ENCODE measurements around the gene RCC2.
"Not testable (repeated sequence)": the region's sequence is repeated elsewhere in the genome, so short reads cannot be mapped to it uniquely, and the experiment has no call there.

RCC2 gene

GRCh38 chr1:17439250-17440073 lies at the start of gene RCC2:
RCC2 (minus strand) TSS chr1:17439677; CDS start chr1:17438514, 1,163 bp downstream.
- peak within 1 kb of the TSS; percentile 100 for H3K27ac ChIP-seq
- DNase-seq (ENCODE audit: low read depth, low spot score), result no peak

- no peak for DNase-seq (ENCODE audit: low read depth, low spot score)
- H3K27ac ChIP-seq, result no peak overlapping the region
These were observed 46.8 kb upstream of the RCC2 start for GRCh38 chr1:17486242-17486641.

- no peak overlapping the region for H3K27ac ChIP-seq
- no peak for DNase-seq (ENCODE audit: low read depth, low spot score)
These were observed 45.8 kb upstream of the RCC2 start for GRCh38 chr1:17485281-17485680.

GRCh38 chr1:17481981-17482380 lies 42.5 kb upstream of the RCC2 start:
- not testable (repeated sequence) for H3K27ac ChIP-seq; DNase-seq (ENCODE audit: low read depth, low spot score)

GRCh38 chr1:17480846-17481245 lies 41.4 kb upstream of the RCC2 start:
- no peak overlapping the region for H3K27ac ChIP-seq
- DNase-seq (ENCODE audit: low read depth, low spot score), result no peak

GRCh38 chr1:17475752-17476151 lies 36.3 kb upstream of the RCC2 start:
- H3K27ac ChIP-seq, result peak overlapping the region; percentile 49
- peak; percentile 87 for DNase-seq (ENCODE audit: low read depth, low spot score)

- not testable (repeated sequence) for DNase-seq (ENCODE audit: low read depth, low spot score)
- H3K27ac ChIP-seq, result peak overlapping the region; percentile 49
These were observed 35.5 kb upstream of the RCC2 start for GRCh38 chr1:17474836-17475555.

GRCh38 chr1:17472814-17473213 lies 33.3 kb upstream of the RCC2 start:
- DNase-seq (ENCODE audit: low read depth, low spot score), result no peak
- H3K27ac ChIP-seq, result no peak overlapping the region

- DNase-seq (ENCODE audit: low read depth, low spot score), result no peak
- H3K27ac ChIP-seq, result no peak overlapping the region
These were observed 31.9 kb upstream of the RCC2 start for GRCh38 chr1:17471393-17471792.

- DNase-seq (ENCODE audit: low read depth, low spot score), result no peak
- H3K27ac ChIP-seq, result no peak overlapping the region
These were observed 30.7 kb upstream of the RCC2 start for GRCh38 chr1:17470021-17470799.

- DNase-seq (ENCODE audit: low read depth, low spot score); H3K27ac ChIP-seq: not testable (repeated sequence)
These were observed 29.1 kb upstream of the RCC2 start for GRCh38 chr1:17468357-17469265.

GRCh38 chr1:17466359-17466758 lies 26.9 kb upstream of the RCC2 start:
- no peak overlapping the region for H3K27ac ChIP-seq
- no peak for DNase-seq (ENCODE audit: low read depth, low spot score)

- no peak for DNase-seq (ENCODE audit: low read depth, low spot score)
- peak overlapping the region; percentile 45 for H3K27ac ChIP-seq
These were observed 25.8 kb upstream of the RCC2 start for GRCh38 chr1:17465228-17465627.

- no peak for DNase-seq (ENCODE audit: low read depth, low spot score)
- no peak overlapping the region for H3K27ac ChIP-seq
These were observed 24.5 kb upstream of the RCC2 start for GRCh38 chr1:17463991-17464390.

GRCh38 chr1:17462669-17463068 lies 23.2 kb upstream of the RCC2 start:
- no peak for DNase-seq (ENCODE audit: low read depth, low spot score)
- no peak overlapping the region for H3K27ac ChIP-seq

- peak overlapping the region; percentile 97 for H3K27ac ChIP-seq
- DNase-seq (ENCODE audit: low read depth, low spot score), result peak; percentile 97
These were observed 20.7 kb upstream of the RCC2 start for GRCh38 chr1:17460219-17460618.

GRCh38 chr1:17458794-17459193 lies 19.3 kb upstream of the RCC2 start:
- DNase-seq (ENCODE audit: low read depth, low spot score), result no peak
- peak overlapping the region; percentile 97 for H3K27ac ChIP-seq

GRCh38 chr1:17452686-17453085 lies 13.2 kb upstream of the RCC2 start:
- DNase-seq (ENCODE audit: low read depth, low spot score), result no peak
- H3K27ac ChIP-seq, result no peak overlapping the region

- DNase-seq (ENCODE audit: low read depth, low spot score); H3K27ac ChIP-seq: not testable (repeated sequence)
These were observed 12.7 kb upstream of the RCC2 start for GRCh38 chr1:17452203-17452602.

- no peak overlapping the region for H3K27ac ChIP-seq
- no peak for DNase-seq (ENCODE audit: low read depth, low spot score)
These were observed 12.3 kb upstream of the RCC2 start for GRCh38 chr1:17451731-17452130.
